H1 (cell line): ENCODE measurements around the gene GSTO2. TPM values are rescaled to one million over a fixed set of nuclear protein-coding genes. Genes with fewer than 3 reads are reported as not detected.

Source experiments
- CTCF ChIA-PET: fragments of 300-600 bp; sonication (Branson Sonifier 250); formaldehyde crosslinking; loops from one replicate; lab custom pipeline; 2021; ENCODE audit not compliant: partially characterized antibody; lab: Charles Lee
- POLR2A ChIA-PET: fragments of 300-600 bp; sonication (Branson Sonifier 250); formaldehyde crosslinking; loops from one replicate; lab custom pipeline; 2021; ENCODE audit warnings: inconsistent platforms; ENCODE audit not compliant: partially characterized antibody; lab: Charles Lee
- DNase-seq, 2 experiments: peaks; one replicate each; pipeline versions ENCODE4 v3.0.0 to v3.0.0-alpha.2; 2010 to 2022; ENCODE audit warnings: low spot score in 2 of 2, low read depth in 1 of 2, mixed read lengths in 1 of 2
- FAIRE-seq: peaks from 2 replicates; lab custom pipeline; 2011; peaks lifted over from hg19 to GRCh38; lab: Jason Lieb, UNC
- H2AFZ ChIP-seq: 2 replicates; pipeline ENCODE4 v1.8.1; 2012; ENCODE audit warnings: low read length, inconsistent platforms
- H2AK5ac ChIP-seq: 2 replicates; pipeline ENCODE4 v1.6.1; 2013; ENCODE audit warnings: low read depth, low read length
- H2BK120ac ChIP-seq: replicated peaks from 2 replicates; pipeline ENCODE3; 2013; ENCODE audit warnings: low read depth, low read length, inconsistent platforms
- H2BK12ac ChIP-seq: 2 replicates; pipeline ENCODE4 v1.6.1; 2013; ENCODE audit warnings: low read depth, low read length
- H2BK15ac ChIP-seq: 2 replicates; pipeline ENCODE4 v1.6.1; 2013; ENCODE audit warnings: low read length
- H2BK20ac ChIP-seq: 2 replicates; pipeline ENCODE4 v1.6.1; 2013; ENCODE audit warnings: low read length
- H2BK5ac ChIP-seq: 2 replicates; pipeline ENCODE4 v1.6.1; 2013; ENCODE audit warnings: low read depth, low read length
- H3K14ac ChIP-seq: 2 replicates; pipeline ENCODE4 v1.6.1; 2013; ENCODE audit warnings: inconsistent platforms; ENCODE audit not compliant: insufficient read length
- H3K18ac ChIP-seq: 2 replicates; pipeline ENCODE4 v1.6.1; 2013; ENCODE audit warnings: low read length; ENCODE audit errors: extremely low read depth
- H3K23ac ChIP-seq: 2 replicates; pipeline ENCODE4 v1.6.1; 2013; ENCODE audit warnings: inconsistent platforms; ENCODE audit not compliant: insufficient read length
- H3K23me2 ChIP-seq: 2 replicates; pipeline ENCODE4 v1.6.1; 2013; ENCODE audit warnings: low read depth, low read length
- H3K27ac ChIP-seq: 2 replicates; pipeline ENCODE4 v1.6.1; 2011; ENCODE audit warnings: low read depth, low read length, inconsistent platforms
- H3K27me3 ChIP-seq, 4 experiments: replicated peaks in 1 of 4; 1 replicate in 1 of 4; 2 replicates in 3 of 4; pipeline versions ENCODE4 v1.6.1 to v1.8.1; 2011 to 2013; ENCODE audit warnings: low read length in 3 of 4, mild to moderate bottlenecking in 3 of 4, inconsistent platforms in 2 of 4, mixed read lengths in 2 of 4, moderate library complexity in 1 of 4; ENCODE audit not compliant: control insufficient read depth in 3 of 4, insufficient read depth in 3 of 4; ENCODE audit errors: extremely low read depth in 1 of 4
- H3K36me3 ChIP-seq, 4 experiments: 2 replicates each; pipeline versions ENCODE4 v1.6.1 to v1.8.1; 2011 to 2013; ENCODE audit warnings: mild to moderate bottlenecking in 4 of 4, low read length in 3 of 4, moderate library complexity in 2 of 4, control low read depth in 1 of 4, inconsistent platforms in 1 of 4; ENCODE audit not compliant: insufficient read depth in 4 of 4, control insufficient read depth in 2 of 4
- H3K4ac ChIP-seq: replicated peaks from 2 replicates; pipeline ENCODE3; 2013; ENCODE audit warnings: low read length, low read depth, mixed read lengths, inconsistent platforms; ENCODE audit not compliant: insufficient read length
- H3K4me1 ChIP-seq, 4 experiments: replicated peaks in 1 of 4; 1 replicate in 1 of 4; 2 replicates in 3 of 4; pipeline versions ENCODE4 v1.6.1 to v1.8.1; 2011 to 2013; ENCODE audit warnings: low read length in 3 of 4, inconsistent platforms in 2 of 4, mixed read lengths in 1 of 4; ENCODE audit not compliant: insufficient read depth in 4 of 4, control insufficient read depth in 3 of 4
- H3K4me2 ChIP-seq, 2 experiments: 2 replicates each; pipeline versions ENCODE4 v1.6.1 to v1.8.1; 2011 to 2013; ENCODE audit warnings: low read depth in 2 of 2, low read length in 2 of 2, control low read depth in 1 of 2, inconsistent platforms in 1 of 2, mild to moderate bottlenecking in 1 of 2; ENCODE audit not compliant: insufficient read depth in 1 of 2
- H3K4me3 ChIP-seq, 4 experiments: fragments of 200-600, 300-600 bp in 1 of 4; sonication (generic), shearing (Covaris generic), sonication (Bioruptor Twin) in 1 of 4; 2 replicates each; pipeline versions ENCODE4 v1.5.1 to v1.8.1; 2011 to 2016; ENCODE audit warnings: low read length in 4 of 4, low read depth in 3 of 4, control low read depth in 2 of 4, inconsistent platforms in 2 of 4, mild to moderate bottlenecking in 2 of 4, mixed read lengths in 1 of 4, moderate library complexity in 1 of 4; ENCODE audit not compliant: insufficient read depth in 2 of 4; ENCODE audit errors: extremely low read depth in 1 of 4
- H3K56ac ChIP-seq: replicated peaks from 2 replicates; pipeline ENCODE3; 2013; ENCODE audit warnings: low read depth, mild to moderate bottlenecking, mixed read lengths, low read length, inconsistent platforms; ENCODE audit not compliant: insufficient read length
- H3K79me1 ChIP-seq: 2 replicates; pipeline ENCODE4 v1.6.1; 2013; ENCODE audit warnings: low read depth, low read length, control low read depth
- H3K79me2 ChIP-seq, 2 experiments: 2 replicates each; pipeline versions ENCODE4 v1.6.1 to v1.8.1; 2012 to 2013; ENCODE audit warnings: low read length in 2 of 2, mild to moderate bottlenecking in 2 of 2, inconsistent platforms in 1 of 2; ENCODE audit not compliant: insufficient read depth in 2 of 2, control insufficient read depth in 1 of 2
- H3K9ac ChIP-seq, 4 experiments: replicated peaks in 1 of 4; 1 replicate in 1 of 4; 2 replicates in 3 of 4; pipeline versions ENCODE4 v1.6.1 to v1.8.1; 2011 to 2013; ENCODE audit warnings: low read depth in 3 of 4, low read length in 3 of 4, control low read depth in 2 of 4, mild to moderate bottlenecking in 2 of 4, moderate library complexity in 2 of 4, inconsistent platforms in 1 of 4; ENCODE audit errors: extremely low read depth in 1 of 4
- H3K9me3 ChIP-seq, 2 experiments: 2 replicates each; pipeline versions ENCODE4 v1.6.1 to v1.8.1; 2012 to 2013; ENCODE audit warnings: mild to moderate bottlenecking in 2 of 2, moderate library complexity in 2 of 2, control low read depth in 1 of 2, inconsistent platforms in 1 of 2, low read depth in 1 of 2, low read length in 1 of 2, mixed read lengths in 1 of 2; ENCODE audit not compliant: insufficient read depth in 2 of 2
- H4K20me1 ChIP-seq, 2 experiments: replicated peaks in 1 of 2; 2 replicates each; pipeline versions ENCODE3 to v1.8.1; 2011 to 2013; ENCODE audit warnings: inconsistent platforms in 2 of 2, low read length in 2 of 2, mild to moderate bottlenecking in 1 of 2; ENCODE audit not compliant: insufficient read depth in 2 of 2, control insufficient read depth in 1 of 2
- H4K5ac ChIP-seq: 2 replicates; pipeline ENCODE4 v1.6.1; 2013; ENCODE audit warnings: low read length, low read depth, mixed read lengths, inconsistent platforms; ENCODE audit not compliant: insufficient read length
- H4K8ac ChIP-seq: 2 replicates; pipeline ENCODE4 v1.8.0; 2013; ENCODE audit warnings: mild to moderate bottlenecking, moderate library complexity, low read length, inconsistent platforms; ENCODE audit not compliant: insufficient read depth; ENCODE audit errors: extremely low read depth
- H4K91ac ChIP-seq: replicated peaks from 2 replicates; pipeline ENCODE3; 2013; ENCODE audit warnings: low read length, mixed read lengths, inconsistent platforms; ENCODE audit not compliant: insufficient read length
- CBX5 ChIP-seq: fragments of 300-800, 300-1000 bp; sonication (generic); IDR thresholded peaks from 2 replicates; pipeline ENCODE4 v1.7.1; 2016; ENCODE audit warnings: antibody characterized with exemption, low read length, low read depth
- EP300 ChIP-seq, 2 experiments: IDR thresholded peaks; 1 replicate in 1 of 2; 2 replicates in 1 of 2; pipeline ENCODE4 v1.6.1; 2011 to 2012; ENCODE audit warnings: low read depth in 2 of 2, low read length in 2 of 2, mild to moderate bottlenecking in 2 of 2, borderline replicate concordance in 1 of 2, inconsistent platforms in 1 of 2, moderate library complexity in 1 of 2
- FOSL1 ChIP-seq: IDR thresholded peaks from 2 replicates; pipeline ENCODE4 v1.6.1; 2011; ENCODE audit warnings: mild to moderate bottlenecking, low read depth, low read length, moderate library complexity; ENCODE audit not compliant: insufficient read depth
- KDM4A ChIP-seq: IDR thresholded peaks from one replicate; pipeline ENCODE4 v1.7.1; 2012; ENCODE audit warnings: low read depth, mild to moderate bottlenecking, moderate library complexity, low read length, inconsistent platforms; ENCODE audit not compliant: severe bottlenecking
- KDM5A ChIP-seq: fragments of 200-600 bp; IDR thresholded peaks from 2 replicates; pipeline ENCODE4 v1.7.1; 2012; ENCODE audit warnings: mild to moderate bottlenecking, low read length, inconsistent platforms, mixed read lengths
- POLR2AphosphoS5 ChIP-seq: IDR thresholded peaks from 2 replicates; pipeline ENCODE4 v1.6.1; 2011; ENCODE audit warnings: low read depth, low read length
- RXRA ChIP-seq: IDR thresholded peaks from 2 replicates; pipeline ENCODE4 v1.6.1; 2011; ENCODE audit warnings: low read depth, mild to moderate bottlenecking, low read length, moderate library complexity; ENCODE audit not compliant: insufficient read depth
- SIRT6 ChIP-seq: IDR thresholded peaks from one replicate; pipeline ENCODE4 v1.7.1; 2012; ENCODE audit warnings: low read length, inconsistent platforms
- SP2 ChIP-seq: IDR thresholded peaks from 2 replicates; pipeline ENCODE4 v1.6.1; 2012; ENCODE audit warnings: mild to moderate bottlenecking, low read length, inconsistent platforms
- TBP ChIP-seq: IDR thresholded peaks from 2 replicates; pipeline ENCODE4 v1.6.1; 2011; ENCODE audit warnings: low read depth, low read length, improper control_type of control experiment
- WGBS, 2 experiments: shearing (Covaris generic) in 1 of 2; methylation state at CpG; one replicate each; pipeline versions ENCODE4 v1.1.6 to v1.1.7; 2013 to 2015; ENCODE audit warnings: low lambda C conversion rate in 2 of 2, mixed read lengths in 2 of 2, inconsistent platforms in 1 of 2, low coverage in 1 of 2, missing lambda C conversion rate in 1 of 2; ENCODE audit not compliant: insufficient replicate concordance in 2 of 2, insufficient coverage in 1 of 2, insufficient read length in 1 of 2; ENCODE audit errors: extremely low coverage in 1 of 2, missing lambda C conversion rate in 1 of 2; 5-methylcytosine and 5-hydroxymethylcytosine counted together
- polyA plus RNA-seq, 7 experiments: library from polyadenylated mRNA; depleted of rRNA in 3 of 7; stranded (reverse) in 5 of 7; unstranded in 2 of 7; fragments of >200 nt in 5 of 7; fragments of 200-250 nt in 2 of 7; gene quantifications; 1 replicate in 5 of 7; 2 replicates in 1 of 7; 4 replicates in 1 of 7; pipeline versions ENCODE4 v1.2.1 to v1.2.3, GENCODE V29; 2011 to 2013; ENCODE audit warnings: missing spikeins in 2 of 7, mixed read lengths in 2 of 7
- total RNA-seq: library from RNA; stranded (reverse); fragmentation: NEBNext Ultra II Directional; extraction: Animal tissue kit (Norgen Biotek cat#: 25700); gene quantifications from 2 replicates; pipeline ENCODE4 v1.2.1, GENCODE V29; 2021
- TF ChIP-seq, protein P1 (sequence below): IDR thresholded peaks from 2 replicates; pipeline ENCODE4 v1.6.1; 2012; ENCODE audit warnings: inconsistent platforms
- TF ChIP-seq, protein P2 (sequence below): IDR thresholded peaks from 2 replicates; pipeline ENCODE4 v1.6.1; 2012; ENCODE audit warnings: low read length, inconsistent platforms

The GSTO2 gene
- total and polyA plus RNA-seq, 2 of the 8 experiments (the other 6 are each of a cell fraction or from before 2014, with no cell fraction given): 13.1 to 41.7 TPM

DNA sequence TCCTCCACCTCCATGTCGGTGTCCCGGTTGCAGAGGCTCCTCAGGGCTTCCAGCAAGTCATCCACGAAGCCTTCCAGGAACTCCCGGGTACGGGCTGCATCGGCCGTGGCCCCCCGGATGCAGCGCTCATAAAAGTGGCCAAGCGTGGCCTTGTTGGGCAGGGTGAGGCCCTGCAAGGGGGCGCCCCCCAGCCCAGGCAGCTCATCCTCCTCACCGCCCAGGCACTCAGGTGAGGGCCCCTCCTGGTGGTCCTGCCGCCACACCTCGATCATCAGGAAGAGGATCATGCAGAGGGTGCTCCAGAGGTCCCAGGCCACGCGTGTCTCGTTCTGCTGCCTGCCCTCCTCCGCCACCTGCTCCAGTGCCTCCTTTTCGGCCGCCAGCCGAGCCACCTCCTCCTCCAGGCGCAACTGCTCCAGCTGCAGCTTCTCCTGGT lies 46.5 kb downstream of the GSTO2 start:
- Histone ChIP-seq H3K23ac (no peak overlapping the region), H3K56ac (no peak overlapping the region), H2BK5ac (no peak overlapping the region), H2BK20ac (no peak overlapping the region), H4K8ac (no peak overlapping the region), H3K27ac (no peak overlapping the region), H3K9me3 (no peaks in the 10 kb centered on the region), H3K4ac (no peak overlapping the region), H3K4me3 (no peak overlapping the region), H4K91ac (no peak overlapping the region), H2AFZ (no peak overlapping the region), H3K36me3 (peaks cover 13 to 29% (median 26%) of the 10 kb centered on the region in 4 experiments), H2BK120ac (no peak overlapping the region), H3K79me1 (peaks cover 32% of the 10 kb centered on the region), H2BK15ac (0 out of 2 replicates have a peak overlapping the region, but pooled peaks have one; percentile 29), H3K27me3 (no peaks in the 10 kb centered on the region), H2BK12ac (no peak overlapping the region), H3K18ac (no peak overlapping the region), H3K4me1 (peaks cover 0 to 23% (median 17%) of the 10 kb centered on the region in 4 experiments; a peak in 6 of 7 replicates), H3K4me2 (no peak overlapping the region), H4K20me1 (peaks cover 7 to 27% of the 10 kb centered on the region in 2 experiments), H3K9ac (no peak overlapping the region), H2AK5ac (no peak overlapping the region), H3K79me2 (peaks cover 0 to 52% of the 10 kb centered on the region in 2 experiments; a peak in 2 of 4 replicates), H4K5ac (no peak overlapping the region), H3K14ac (no peak overlapping the region), H3K23me2 (no peaks in the 10 kb centered on the region)
- CTCF ChIA-PET: interaction anchor here (0.7 to 18.5 kb wide), 10 partner anchors 9 to 50 kb away, joined by 3 to 331 read pairs (median 7); partner anchors contain the start of genes CFAP58 and ITPRIP
- POLR2A ChIA-PET: interaction anchor here (0.8 to 5.1 kb wide), 2 partner anchors 9 to 12 kb away, joined by 3 to 23 read pairs; no protein-coding TSS in a partner anchor
- FAIRE-seq (no peak), DNase-seq (no peak)
- 96% methylated on average over 21 of the region's 22 CpGs; no CpG with 5 or more reads in 1 of the 2 experiments for WGBS, 2 experiments
- no peak for TF ChIP-seq KDM5A
- TF ChIP-seq POLR2AphosphoS5: no peak
- TF ChIP-seq RXRA: no peak
- TF ChIP-seq KDM4A: no peak
- TF ChIP-seq SP2: no peak
- no peak for TF ChIP-seq EP300 (IDR thresholded peaks at IDR 0.05; ENCODE audit: borderline replicate concordance in 1 of 2, low read depth in 2 of 2, low read length in 2 of 2)
- no peak for TF ChIP-seq CBX5
- no peak for TF ChIP-seq SIRT6
- TF ChIP-seq FOSL1: no peak
- TF ChIP-seq, protein P1, sequence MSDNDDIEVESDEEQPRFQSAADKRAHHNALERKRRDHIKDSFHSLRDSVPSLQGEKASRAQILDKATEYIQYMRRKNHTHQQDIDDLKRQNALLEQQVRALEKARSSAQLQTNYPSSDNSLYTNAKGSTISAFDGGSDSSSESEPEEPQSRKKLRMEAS: no peak
- TF ChIP-seq, protein P2, sequence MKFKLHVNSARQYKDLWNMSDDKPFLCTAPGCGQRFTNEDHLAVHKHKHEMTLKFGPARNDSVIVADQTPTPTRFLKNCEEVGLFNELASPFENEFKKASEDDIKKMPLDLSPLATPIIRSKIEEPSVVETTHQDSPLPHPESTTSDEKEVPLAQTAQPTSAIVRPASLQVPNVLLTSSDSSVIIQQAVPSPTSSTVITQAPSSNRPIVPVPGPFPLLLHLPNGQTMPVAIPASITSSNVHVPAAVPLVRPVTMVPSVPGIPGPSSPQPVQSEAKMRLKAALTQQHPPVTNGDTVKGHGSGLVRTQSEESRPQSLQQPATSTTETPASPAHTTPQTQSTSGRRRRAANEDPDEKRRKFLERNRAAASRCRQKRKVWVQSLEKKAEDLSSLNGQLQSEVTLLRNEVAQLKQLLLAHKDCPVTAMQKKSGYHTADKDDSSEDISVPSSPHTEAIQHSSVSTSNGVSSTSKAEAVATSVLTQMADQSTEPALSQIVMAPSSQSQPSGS: no peak
- no peak for TF ChIP-seq TBP
